IMR-90 (cell line): Measurements from ENCODE around the gene NATD1. TPM values are rescaled to one million over a fixed set of nuclear protein-coding genes. Genes with fewer than 3 reads are reported as not detected.

ENCODE experiments used
- ATAC-seq: fragments of 200-7000 bp; cut with Tn5 transposase; 2 replicates; pipeline ENCODE4 v1.9.1; 2020; ENCODE audit warnings: low read depth, mild to moderate bottlenecking, moderate library complexity
- BruUV-seq: library from RNA; stranded (reverse); fragments of 400-500 nt; replicated peaks from 2 replicates; lab custom pipeline; 2021; lab: Mats Ljungman, UMichigan
- CTCF ChIA-PET: fragments of 300-600 bp; formaldehyde crosslinking; extraction: SDS; loops from one replicate; lab custom pipeline; 2021; ENCODE audit warnings: antibody characterized with exemption; lab: Yijun Ruan, JAX
- POLR2A ChIA-PET: fragments of 300-600 bp; sonication (Branson Sonifier 250); formaldehyde crosslinking; loops from one replicate; lab custom pipeline; 2022; ENCODE audit warnings: antibody characterized with exemption; ENCODE audit not compliant: unreplicated experiment; lab: Charles Lee
- DNase-seq: peaks from one replicate; pipeline ENCODE4 v3.0.0; 2013
- H2AFZ ChIP-seq: replicated peaks from 2 replicates; pipeline ENCODE3; 2013; ENCODE audit warnings: low read length, mild to moderate bottlenecking; ENCODE audit not compliant: poor library complexity
- H2AK5ac ChIP-seq: 2 replicates; pipeline ENCODE4 v1.6.1; 2013; ENCODE audit warnings: low read depth, low read length, inconsistent platforms
- H2AK9ac ChIP-seq: replicated peaks from 2 replicates; pipeline ENCODE3; 2013; ENCODE audit warnings: mild to moderate bottlenecking, low read depth, low read length, moderate library complexity; ENCODE audit not compliant: poor library complexity
- H2BK120ac ChIP-seq: 2 replicates; pipeline ENCODE4 v1.6.1; 2013; ENCODE audit warnings: low read depth, low read length, inconsistent platforms
- H2BK15ac ChIP-seq: 3 replicates; pipeline ENCODE4 v1.6.1; 2013; ENCODE audit warnings: low read depth, low read length, inconsistent platforms
- H2BK20ac ChIP-seq: 2 replicates; pipeline ENCODE4 v1.6.1; 2013; ENCODE audit warnings: low read depth, mild to moderate bottlenecking, inconsistent platforms, low read length, moderate library complexity
- H2BK5ac ChIP-seq: 2 replicates; pipeline ENCODE4 v1.6.1; 2013; ENCODE audit warnings: mild to moderate bottlenecking, low read depth, low read length, inconsistent platforms; ENCODE audit not compliant: poor library complexity, severe bottlenecking
- H3K14ac ChIP-seq: replicated peaks from 2 replicates; pipeline ENCODE4 v1.6.1; 2013; ENCODE audit warnings: low read depth, low read length, inconsistent platforms
- H3K18ac ChIP-seq: 2 replicates; pipeline ENCODE4 v1.6.1; 2013; ENCODE audit warnings: low read depth, low read length, control low read depth
- H3K23ac ChIP-seq: 2 replicates; pipeline ENCODE4 v1.6.1; 2013; ENCODE audit warnings: low read depth, low read length, inconsistent platforms
- H3K27ac ChIP-seq: 2 replicates; pipeline ENCODE4 v1.5.1; 2013; ENCODE audit warnings: mild to moderate bottlenecking, control low read depth, low read length; ENCODE audit not compliant: insufficient read depth
- H3K27me3 ChIP-seq: 2 replicates; pipeline ENCODE4 v1.6.1; 2013; ENCODE audit warnings: low read length; ENCODE audit not compliant: control insufficient read depth, insufficient read depth
- H3K36me3 ChIP-seq: 2 replicates; pipeline ENCODE4 v1.6.1; 2013; ENCODE audit warnings: low read length, mixed read lengths; ENCODE audit not compliant: control insufficient read depth, insufficient read depth
- H3K4ac ChIP-seq: 2 replicates; pipeline ENCODE4 v1.6.1; 2013; ENCODE audit warnings: low read depth, low read length, inconsistent platforms
- H3K4me1 ChIP-seq: 2 replicates; pipeline ENCODE4 v1.6.1; 2013; ENCODE audit warnings: low read length, mixed read lengths; ENCODE audit not compliant: control insufficient read depth, insufficient read depth
- H3K4me2 ChIP-seq: 2 replicates; pipeline ENCODE4 v1.6.1; 2013; ENCODE audit warnings: low read depth, mild to moderate bottlenecking, control low read depth, low read length, moderate library complexity
- H3K4me3 ChIP-seq: 2 replicates; pipeline ENCODE4 v1.5.1; 2013; ENCODE audit warnings: low read depth, mild to moderate bottlenecking, control low read depth, low read length, moderate library complexity; ENCODE audit not compliant: insufficient read depth
- H3K56ac ChIP-seq: 2 replicates; pipeline ENCODE4 v1.6.1; 2013; ENCODE audit warnings: low read length, inconsistent platforms; ENCODE audit not compliant: insufficient read depth; ENCODE audit errors: extremely low read depth
- H3K79me1 ChIP-seq, 2 experiments: 2 replicates each; pipeline ENCODE4 v1.6.1; 2013; ENCODE audit warnings: low read length in 2 of 2, inconsistent platforms in 1 of 2, low read depth in 1 of 2
- H3K9ac ChIP-seq: 2 replicates; pipeline ENCODE4 v1.6.1; 2013; ENCODE audit warnings: low read depth, low read length, control low read depth
- H3K9me1 ChIP-seq: 2 replicates; pipeline ENCODE4 v1.6.1; 2013; ENCODE audit warnings: low read length, inconsistent platforms; ENCODE audit not compliant: insufficient read depth
- H3K9me3 ChIP-seq: 2 replicates; pipeline ENCODE4 v1.6.1; 2013; ENCODE audit warnings: low read length; ENCODE audit not compliant: control insufficient read depth, insufficient read depth
- H4K20me1 ChIP-seq: 2 replicates; pipeline ENCODE4 v1.6.1; 2013; ENCODE audit warnings: low read length, inconsistent platforms; ENCODE audit not compliant: insufficient read depth
- H4K5ac ChIP-seq: 2 replicates; pipeline ENCODE4 v1.6.1; 2013; ENCODE audit warnings: mild to moderate bottlenecking, low read depth, low read length, control low read depth
- H4K8ac ChIP-seq, 2 experiments: 2 replicates each; pipeline ENCODE4 v1.6.1; 2013; ENCODE audit warnings: low read depth in 2 of 2, low read length in 2 of 2, control low read depth in 1 of 2, inconsistent platforms in 1 of 2
- H4K91ac ChIP-seq: 2 replicates; pipeline ENCODE4 v1.6.1; 2013; ENCODE audit warnings: low read depth, low read length, inconsistent platforms; ENCODE audit not compliant: insufficient read depth
- BHLHE40 ChIP-seq: fragments of 150-350 bp; IDR thresholded peaks from 2 replicates; pipeline ENCODE4 v1.6.1; 2016; ENCODE audit warnings: mild to moderate bottlenecking, low read depth, low read length
- CHD1 ChIP-seq: IDR thresholded peaks from 2 replicates; pipeline ENCODE4 v1.6.1; 2012; ENCODE audit warnings: low read depth, low read length, improper control_type of control experiment
- FOS ChIP-seq: fragments of 150-350 bp; IDR thresholded peaks from 2 replicates; pipeline ENCODE4 v1.6.1; 2016; ENCODE audit warnings: low read depth, low read length
- NFE2L2 ChIP-seq: fragments of 150-350 bp; IDR thresholded peaks from 2 replicates; pipeline ENCODE4 v1.6.1; 2016; ENCODE audit warnings: low read depth, mild to moderate bottlenecking, low read length
- POLR2A ChIP-seq: IDR thresholded peaks from 2 replicates; pipeline ENCODE4 v1.6.1; 2012; ENCODE audit warnings: mild to moderate bottlenecking, low read depth, low read length
- RAD21 ChIP-seq: IDR thresholded peaks from 2 replicates; pipeline ENCODE4 v1.6.1; 2012; ENCODE audit warnings: low read length, improper control_type of control experiment
- RCOR1 ChIP-seq: IDR thresholded peaks from 2 replicates; pipeline ENCODE4 v1.6.1; 2012; ENCODE audit warnings: mild to moderate bottlenecking, low read length, improper control_type of control experiment; ENCODE audit not compliant: insufficient replicate concordance
- SMC3 ChIP-seq: fragments of 150-350 bp; IDR thresholded peaks from 2 replicates; pipeline ENCODE4 v1.6.1; 2016; ENCODE audit warnings: low read depth, mild to moderate bottlenecking, antibody characterized with exemption, low read length, moderate library complexity
- WGBS, 2 experiments: methylation state at CpG; one replicate each; pipeline versions ENCODE4 v1.1.5 to v1.1.7; 2013; ENCODE audit warnings: missing lambda C conversion rate in 2 of 2; ENCODE audit not compliant: insufficient read length in 1 of 2; ENCODE audit errors: extremely low coverage in 2 of 2; 5-methylcytosine and 5-hydroxymethylcytosine counted together
- dilution Hi-C: fragments of 300-500 bp; cut with HindIII; formaldehyde crosslinking; loops from one replicate; pipeline ENCODE4 v1.14.3; 2018; ENCODE audit warnings: low sequenced_read_pairs; ENCODE audit not compliant: unreplicated experiment
- in situ Hi-C: fragments of 300-500 bp; cut with MboI; formaldehyde crosslinking; loops from 3 replicates; pipeline ENCODE4 v1.14.3; 2019; ENCODE audit warnings: low sequenced_read_pairs, inconsistent platforms, mixed read lengths
- intact Hi-C: fragments of 100-400 bp; cut with micrococcal nuclease; formaldehyde crosslinking; loops from 2 replicates; pipeline ENCODE4 v1.10.0; 2022
- polyA plus RNA-seq, 3 experiments: library from polyadenylated mRNA; depleted of rRNA; stranded (reverse); fragments of >200 nt; gene quantifications; 2 replicates each; pipeline ENCODE4 v1.2.3, GENCODE V29; 2012; ENCODE audit warnings: low replicate concordance in 1 of 3
- total RNA-seq: library from RNA; depleted of rRNA; stranded (reverse); fragments of >200 nt; gene quantifications from 2 replicates; pipeline ENCODE4 v1.2.3, GENCODE V29; 2012
- TF ChIP-seq, protein P1 (sequence below): fragments of 150-350 bp; IDR thresholded peaks from 2 replicates; pipeline ENCODE4 v1.6.1; 2016; ENCODE audit warnings: low read depth, mild to moderate bottlenecking, low read length, moderate library complexity, borderline replicate concordance
- TF ChIP-seq, protein P2 (sequence below): conservative IDR thresholded peaks from 2 replicates; pipeline ENCODE4 v1.5.1; 2012; ENCODE audit warnings: mild to moderate bottlenecking, low read depth, low read length, improper control_type of control experiment

The NATD1 gene
- total and polyA plus RNA-seq, 2 of the 4 experiments (the other 2 are of a cell fraction): 0.90 to 4.3 TPM

DNA sequence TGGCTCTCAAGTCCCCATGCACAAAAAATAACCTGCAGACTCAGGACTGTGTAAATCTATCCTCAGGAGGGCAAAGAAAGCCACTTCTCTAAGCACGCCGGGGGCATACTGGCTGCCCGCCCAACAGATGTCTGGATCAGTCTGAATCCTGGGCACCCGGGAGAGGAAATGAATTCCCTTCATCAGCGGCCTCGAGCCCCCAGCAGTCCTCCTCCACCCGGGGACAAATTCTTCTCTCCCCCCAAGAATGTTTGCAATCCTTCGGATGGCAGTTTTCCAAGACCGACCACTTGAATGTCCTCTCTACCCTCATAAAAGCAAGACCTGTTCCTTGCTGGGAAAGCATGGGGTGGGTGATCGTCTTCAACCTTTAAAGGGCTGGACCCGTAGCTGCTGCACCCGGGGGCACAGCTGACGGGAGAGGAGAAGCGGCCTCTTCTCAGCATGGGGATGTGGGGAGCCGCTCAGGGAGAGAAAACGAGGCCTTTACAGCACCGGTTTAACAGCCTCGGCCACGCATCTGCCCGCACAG, 21.9 kb upstream of the NATD1 start:
- intact Hi-C loops: no loop called here
- Histone ChIP-seq H3K4me1 (peaks cover 9% of the 10 kb centered on the region), H3K56ac (no peak overlapping the region), H2BK5ac (no peak overlapping the region), H2AK9ac (peak overlapping the region; percentile 74), H3K4ac (peak overlapping the region; percentile 78), H3K4me3 (peak overlapping the region; percentile 57), H3K36me3 (no peaks in the 10 kb centered on the region), H3K9me3 (no peaks in the 10 kb centered on the region), H4K5ac (peak overlapping the region; percentile 47), H2AK5ac (peak overlapping the region; percentile 64), H3K23ac (peak overlapping the region; percentile 58), H3K9ac (peak overlapping the region; percentile 78), H3K4me2 (peak overlapping the region; percentile 88), H3K18ac (no peak overlapping the region), H3K27ac (peak overlapping the region; percentile 53), H2BK20ac (no peak overlapping the region), H3K27me3 (no peaks in the 10 kb centered on the region), H3K79me1 (peaks cover under 1 to 2% of the 10 kb centered on the region in 2 experiments; a peak in 3 of 4 replicates), H2BK15ac (no peak overlapping the region), H3K9me1 (no peaks in the 10 kb centered on the region), H4K91ac (peak overlapping the region; percentile 47; the same call in 1 of the 2 replicates), H2BK120ac (peak overlapping the region; percentile 46; the same call in 1 of the 2 replicates), H4K8ac (peak overlapping the region; percentile 85 to 90), H4K20me1 (no peaks in the 10 kb centered on the region), H3K14ac (peak overlapping the region; percentile 91), H2AFZ (peak overlapping the region; percentile 98)
- 33% methylated on average over 4 of the region's 20 CpGs; no CpG with 5 or more reads in 1 of the 2 experiments for WGBS, 2 experiments
- BruUV-seq: no TSS peak
- in situ Hi-C loops: no loop called here
- TF ChIP-seq BHLHE40 (no peak), CHD1 (no peak), POLR2A (no peak), RCOR1 (no peak), RAD21 (no peak), SMC3 (no peak), NFE2L2 (no peak), FOS (no peak)
- TF ChIP-seq, protein P1, sequence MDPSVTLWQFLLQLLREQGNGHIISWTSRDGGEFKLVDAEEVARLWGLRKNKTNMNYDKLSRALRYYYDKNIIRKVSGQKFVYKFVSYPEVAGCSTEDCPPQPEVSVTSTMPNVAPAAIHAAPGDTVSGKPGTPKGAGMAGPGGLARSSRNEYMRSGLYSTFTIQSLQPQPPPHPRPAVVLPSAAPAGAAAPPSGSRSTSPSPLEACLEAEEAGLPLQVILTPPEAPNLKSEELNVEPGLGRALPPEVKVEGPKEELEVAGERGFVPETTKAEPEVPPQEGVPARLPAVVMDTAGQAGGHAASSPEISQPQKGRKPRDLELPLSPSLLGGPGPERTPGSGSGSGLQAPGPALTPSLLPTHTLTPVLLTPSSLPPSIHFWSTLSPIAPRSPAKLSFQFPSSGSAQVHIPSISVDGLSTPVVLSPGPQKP: no peak
- TF ChIP-seq, protein P2, sequence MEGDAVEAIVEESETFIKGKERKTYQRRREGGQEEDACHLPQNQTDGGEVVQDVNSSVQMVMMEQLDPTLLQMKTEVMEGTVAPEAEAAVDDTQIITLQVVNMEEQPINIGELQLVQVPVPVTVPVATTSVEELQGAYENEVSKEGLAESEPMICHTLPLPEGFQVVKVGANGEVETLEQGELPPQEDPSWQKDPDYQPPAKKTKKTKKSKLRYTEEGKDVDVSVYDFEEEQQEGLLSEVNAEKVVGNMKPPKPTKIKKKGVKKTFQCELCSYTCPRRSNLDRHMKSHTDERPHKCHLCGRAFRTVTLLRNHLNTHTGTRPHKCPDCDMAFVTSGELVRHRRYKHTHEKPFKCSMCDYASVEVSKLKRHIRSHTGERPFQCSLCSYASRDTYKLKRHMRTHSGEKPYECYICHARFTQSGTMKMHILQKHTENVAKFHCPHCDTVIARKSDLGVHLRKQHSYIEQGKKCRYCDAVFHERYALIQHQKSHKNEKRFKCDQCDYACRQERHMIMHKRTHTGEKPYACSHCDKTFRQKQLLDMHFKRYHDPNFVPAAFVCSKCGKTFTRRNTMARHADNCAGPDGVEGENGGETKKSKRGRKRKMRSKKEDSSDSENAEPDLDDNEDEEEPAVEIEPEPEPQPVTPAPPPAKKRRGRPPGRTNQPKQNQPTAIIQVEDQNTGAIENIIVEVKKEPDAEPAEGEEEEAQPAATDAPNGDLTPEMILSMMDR: no peak
- POLR2A ChIA-PET: no interaction called here
- dilution Hi-C loops: no loop called here
- CTCF ChIA-PET: no interaction called here
- DNase-seq (no peak), ATAC-seq (no peak)
